Stomach smooth muscle (tissue), 2 donors: ENCODE results near the gene STRA6.

Source experiments
- H3K27ac ChIP-seq: one replicate; pipeline ENCODE4 v1.7.0; 2013; ENCODE audit warnings: mild to moderate bottlenecking, low read length, inconsistent platforms
- H3K27me3 ChIP-seq, 2 donors: one replicate each; pipeline ENCODE4 v1.7.0; 2013; ENCODE audit warnings: low read length in 2 of 2; ENCODE audit not compliant: insufficient read depth in 2 of 2, control insufficient read depth in 1 of 2
- H3K36me3 ChIP-seq, 2 donors: one replicate each; pipeline ENCODE4 v1.7.0; 2013; ENCODE audit warnings: low read length in 2 of 2; ENCODE audit not compliant: control insufficient read depth in 2 of 2, insufficient read depth in 2 of 2
- H3K4me1 ChIP-seq: one replicate; pipeline ENCODE4 v1.7.0; 2013; ENCODE audit warnings: low read length; ENCODE audit not compliant: control insufficient read depth, insufficient read depth
- H3K4me3 ChIP-seq, 2 donors: one replicate each; pipeline ENCODE4 v1.7.0; 2013; ENCODE audit warnings: low read length in 2 of 2
- H3K9ac ChIP-seq, 2 donors: one replicate each; pipeline ENCODE4 v1.7.0; 2013; ENCODE audit warnings: low read length in 2 of 2, mild to moderate bottlenecking in 1 of 2
- H3K9me3 ChIP-seq, 2 donors: one replicate each; pipeline ENCODE4 v1.7.0; 2013; ENCODE audit warnings: low read length in 2 of 2; ENCODE audit not compliant: control insufficient read depth in 2 of 2
- donor health status: healthy.
- donor health status: Pancreatic carcinoma.

The STRA6 gene

DNA sequence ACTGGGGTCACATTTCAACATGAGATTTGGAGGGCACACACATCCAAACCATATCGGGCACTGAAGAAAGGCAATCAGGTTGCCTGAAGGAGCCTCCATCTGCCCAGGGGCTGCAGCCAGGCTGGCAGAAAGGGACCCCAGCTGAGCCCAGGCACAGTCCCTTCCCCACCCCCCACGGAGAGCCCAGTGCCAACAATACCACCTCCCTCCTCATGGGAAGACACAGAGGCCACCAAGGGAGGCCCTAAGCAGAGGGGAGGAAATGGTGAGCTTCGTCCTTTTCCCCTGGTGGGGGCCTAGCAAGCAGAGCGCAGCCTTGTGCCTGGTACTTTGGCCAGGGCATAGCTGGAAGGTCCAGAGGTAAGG, 3.0 kb upstream of the STRA6 start:
- H3K9me3 ChIP-seq: no peaks in the 10 kb centered on the region
- H3K4me3 ChIP-seq: no peak overlapping the region
- peaks cover 13% of the 10 kb centered on the region for H3K4me1 ChIP-seq
- H3K27me3 ChIP-seq: no peaks in the 10 kb centered on the region
- no peak overlapping the region for H3K27ac ChIP-seq
- H3K36me3 ChIP-seq: no peaks in the 10 kb centered on the region
- no peak overlapping the region for H3K9ac ChIP-seq

DNA sequence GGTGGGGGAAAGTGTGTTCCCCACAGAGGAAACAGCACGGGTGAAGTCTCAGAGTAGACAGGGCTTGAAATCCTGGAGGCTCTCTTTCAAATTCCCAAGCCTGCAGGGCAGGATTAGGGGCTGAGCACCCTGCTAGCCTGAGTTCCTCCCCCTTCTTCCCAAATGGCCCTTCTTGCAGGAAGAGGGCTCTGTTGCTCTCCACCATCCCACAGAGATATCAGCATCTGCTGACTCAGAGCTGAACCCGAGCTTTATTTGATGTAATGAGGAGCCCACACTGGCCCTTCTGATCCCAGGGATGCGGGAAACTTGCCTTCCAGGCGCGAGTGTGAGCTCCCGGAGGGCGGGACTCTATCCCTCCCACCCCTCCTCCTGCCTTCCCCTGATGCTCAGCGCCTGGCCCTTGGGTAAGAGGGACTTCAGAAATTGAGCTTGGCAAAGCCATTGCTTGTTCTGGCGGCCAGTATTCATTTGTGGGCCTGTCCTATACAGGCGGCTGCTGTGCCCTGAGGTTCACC, 1.4 kb upstream of the STRA6 start:
- H3K4me1 ChIP-seq: peaks cover 17% of the 10 kb centered on the region
- no peak overlapping the region for H3K4me3 ChIP-seq
- H3K9ac ChIP-seq: no peak overlapping the region
- H3K9me3 ChIP-seq: no peaks in the 10 kb centered on the region
- no peaks in the 10 kb centered on the region for H3K36me3 ChIP-seq
- H3K27me3 ChIP-seq: no peaks in the 10 kb centered on the region
- H3K27ac ChIP-seq: no peak overlapping the region

DNA sequence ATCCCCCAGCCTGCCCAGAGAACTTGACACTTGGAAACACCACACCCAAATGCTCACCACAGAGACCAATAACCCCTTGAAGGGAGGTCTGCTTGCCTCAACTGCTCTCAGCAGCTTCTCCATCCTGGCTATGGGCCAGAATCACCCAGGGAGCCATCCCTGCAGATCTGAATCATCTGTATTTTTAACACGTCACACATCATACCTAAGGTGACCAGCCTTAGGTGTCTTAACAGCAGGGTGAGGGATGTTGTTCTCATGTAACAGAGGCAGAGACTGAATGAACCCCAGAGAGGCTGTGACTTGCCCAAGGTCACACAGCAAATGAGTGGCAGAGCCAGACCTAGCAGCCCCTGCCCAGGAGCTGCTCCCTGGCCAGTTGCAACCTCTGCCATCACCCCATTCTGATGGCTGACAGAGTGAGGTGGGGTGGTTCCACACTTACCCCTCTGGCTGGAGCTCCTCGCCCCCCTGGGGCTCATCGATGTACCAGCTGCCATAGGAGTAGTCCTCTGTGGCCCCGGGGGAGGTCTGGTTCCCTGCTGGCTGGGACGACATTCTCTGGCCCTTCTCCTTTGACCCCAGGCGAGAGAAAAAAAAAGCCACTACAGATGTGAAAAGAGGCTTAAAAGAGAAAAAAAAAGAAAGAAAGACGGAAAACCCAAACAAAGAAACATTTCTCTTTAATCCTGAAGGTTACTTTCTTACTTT, 722 bp downstream of the STRA6 start:
- no peaks in the 10 kb centered on the region for H3K27me3 ChIP-seq
- H3K9me3 ChIP-seq: no peaks in the 10 kb centered on the region
- no peak overlapping the region for H3K4me3 ChIP-seq
- H3K9ac ChIP-seq: no peak overlapping the region
- H3K27ac ChIP-seq: no peak overlapping the region
- H3K36me3 ChIP-seq: no peaks in the 10 kb centered on the region
- peaks cover 16% of the 10 kb centered on the region for H3K4me1 ChIP-seq

DNA sequence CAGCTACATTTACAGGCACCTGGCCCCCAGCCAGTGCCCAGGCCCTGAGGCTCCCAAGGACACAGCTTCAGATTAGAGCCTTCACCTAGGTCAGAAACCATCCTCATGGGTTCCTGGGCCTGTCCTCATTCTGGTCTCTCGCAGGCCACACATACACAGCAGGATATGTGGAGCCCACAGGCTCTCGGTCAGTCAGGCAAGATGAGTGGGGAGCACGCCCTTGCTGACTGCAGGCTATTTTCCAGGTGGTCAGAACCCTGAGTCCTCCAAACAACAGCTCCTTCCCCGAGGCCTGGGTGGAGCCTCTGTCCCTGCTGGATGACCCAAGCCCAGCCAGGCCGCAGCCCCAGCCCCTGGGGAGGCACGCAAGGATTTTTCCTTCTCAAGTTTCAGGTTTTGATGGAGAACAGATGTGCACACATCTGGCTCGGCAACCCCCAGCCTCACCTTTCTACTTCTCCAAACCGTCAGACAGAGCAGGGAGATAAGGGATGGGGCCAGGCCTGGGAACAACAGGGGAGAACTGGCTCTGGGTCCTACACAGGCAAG, 1.6 kb downstream of the STRA6 start:
- H3K27ac ChIP-seq: no peak overlapping the region
- no peaks in the 10 kb centered on the region for H3K36me3 ChIP-seq
- H3K9me3 ChIP-seq: no peaks in the 10 kb centered on the region
- H3K4me3 ChIP-seq: no peak overlapping the region
- H3K27me3 ChIP-seq: no peaks in the 10 kb centered on the region
- no peak overlapping the region for H3K9ac ChIP-seq
- peaks cover 22% of the 10 kb centered on the region for H3K4me1 ChIP-seq

GRCh38 chr15:74200412-74200815, 2.2 kb downstream of the STRA6 start:
- Histone ChIP-seq H3K4me3 (no peak overlapping the region), H3K9ac (no peak overlapping the region), H3K4me1 (peaks cover 23% of the 10 kb centered on the region), H3K9me3 (no peaks in the 10 kb centered on the region), H3K27ac (no peak overlapping the region), H3K36me3 (no peaks in the 10 kb centered on the region), H3K27me3 (no peaks in the 10 kb centered on the region)

- H3K4me1 ChIP-seq: peaks cover 23% of the 10 kb centered on the region
- H3K9ac ChIP-seq: no peak overlapping the region
- H3K27me3 ChIP-seq: no peaks in the 10 kb centered on the region
- no peak overlapping the region for H3K27ac ChIP-seq
- no peaks in the 10 kb centered on the region for H3K36me3 ChIP-seq
- H3K9me3 ChIP-seq: no peaks in the 10 kb centered on the region
- H3K4me3 ChIP-seq: no peak overlapping the region
These were observed 3.3 kb downstream of the STRA6 start for GRCh38 chr15:74199297-74199652.

DNA sequence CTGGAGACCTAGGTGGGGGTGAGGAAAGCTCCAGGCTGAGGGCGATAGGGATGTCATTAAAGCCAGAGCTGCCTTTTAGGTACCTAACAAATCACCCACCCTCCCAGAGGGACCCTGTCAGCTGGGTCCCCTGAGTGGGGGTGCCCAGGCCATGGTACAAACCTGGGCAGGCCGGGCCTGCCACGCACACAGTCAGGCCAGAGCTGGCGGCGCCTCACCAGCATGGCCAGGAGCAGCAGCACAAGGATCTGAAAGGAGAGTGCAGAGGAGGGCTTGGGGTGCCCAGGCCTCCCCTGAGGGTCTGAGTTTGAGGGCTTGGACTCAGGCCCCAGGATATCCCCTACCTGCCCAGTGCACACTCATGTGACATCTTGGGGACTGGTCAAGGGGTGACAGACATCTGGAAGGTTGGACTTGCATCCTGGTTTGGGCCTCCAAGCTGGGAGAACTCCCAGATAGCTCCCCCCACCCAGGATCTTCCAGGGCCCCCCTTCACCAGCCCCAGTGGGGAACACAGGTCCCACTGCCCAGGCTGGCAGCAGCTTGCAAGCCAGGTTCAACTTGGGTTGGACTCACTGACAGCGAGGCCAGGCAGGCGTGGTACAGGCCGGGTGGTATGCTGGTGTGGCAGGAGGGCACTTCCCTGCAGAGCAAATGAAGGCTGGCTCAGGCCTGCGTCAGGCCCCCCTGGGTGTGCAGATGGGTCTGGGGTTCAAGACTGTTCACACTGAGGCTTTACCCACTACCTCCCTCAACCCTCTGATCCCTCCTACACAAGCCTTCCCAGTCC, 5.2 kb downstream of the STRA6 start:
- Histone ChIP-seq H3K4me3 (no peak overlapping the region), H3K9ac (no peak overlapping the region), H3K36me3 (no peaks in the 10 kb centered on the region), H3K27ac (no peak overlapping the region), H3K9me3 (no peaks in the 10 kb centered on the region), H3K27me3 (no peaks in the 10 kb centered on the region), H3K4me1 (peaks cover 21% of the 10 kb centered on the region)

DNA sequence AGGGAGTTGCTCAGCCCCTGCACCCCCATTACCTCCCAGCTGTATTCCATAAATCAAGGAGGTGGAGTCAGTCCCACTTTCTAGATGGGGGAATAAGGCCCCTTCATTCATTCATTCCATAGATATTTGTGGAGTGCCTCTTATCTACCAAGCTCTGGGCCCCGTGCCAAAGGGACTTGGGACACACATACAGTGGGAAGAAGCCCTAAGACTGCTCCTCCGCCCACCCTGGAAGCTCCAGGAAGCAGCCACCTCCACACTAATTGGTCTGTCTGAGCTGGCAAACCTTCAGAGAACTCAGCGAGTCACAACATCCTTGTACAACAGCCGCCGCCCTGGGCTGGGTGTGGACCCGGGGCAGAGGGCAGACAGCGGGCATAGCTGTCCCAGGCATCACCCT, 6.4 kb downstream of the STRA6 start:
- no peak overlapping the region for H3K27ac ChIP-seq
- H3K4me1 ChIP-seq: peaks cover 18% of the 10 kb centered on the region
- H3K9ac ChIP-seq: no peak overlapping the region
- H3K27me3 ChIP-seq: no peaks in the 10 kb centered on the region
- no peaks in the 10 kb centered on the region for H3K9me3 ChIP-seq
- no peaks in the 10 kb centered on the region for H3K36me3 ChIP-seq
- H3K4me3 ChIP-seq: no peak overlapping the region

GRCh38 chr15:74194572-74195559, 7.7 kb downstream of the STRA6 start:
- no peak overlapping the region for H3K4me3 ChIP-seq
- no peak overlapping the region for H3K27ac ChIP-seq

GRCh38 chr15:74193905-74194304, 8.7 kb downstream of the STRA6 start:
- Histone ChIP-seq H3K36me3 (no peaks in the 10 kb centered on the region), H3K4me3 (no peak overlapping the region), H3K27me3 (no peaks in the 10 kb centered on the region), H3K9ac (no peak overlapping the region), H3K9me3 (no peaks in the 10 kb centered on the region), H3K27ac (no peak overlapping the region), H3K4me1 (peaks cover 8% of the 10 kb centered on the region)

More at GRCh38 chr15:74194572-74195559, 7.7 kb downstream of the STRA6 start:
- Histone ChIP-seq H3K36me3 (no peaks in the 10 kb centered on the region), H3K27me3 (no peaks in the 10 kb centered on the region), H3K4me1 (peaks cover 8% of the 10 kb centered on the region), H3K9ac (no peak overlapping the region), H3K9me3 (no peaks in the 10 kb centered on the region)
